GM21825 (cell line): Measurements from ENCODE around the gene CCND1.
"Not testable (repeated sequence)": the region's sequence is repeated elsewhere in the genome, so short reads cannot be mapped to it uniquely, and the experiment has no call there.

Source experiments
- ATAC-seq: cut with Tn5 transposase; IDR thresholded peaks from one replicate; pipeline ENCODE4 v1.9.1; 2021; ENCODE audit warnings: mild to moderate bottlenecking, moderate library complexity; ENCODE audit not compliant: unreplicated experiment

CCND1 gene

GRCh38 chr11:69617682-69618081, 23.3 kb upstream of the CCND1 start:
- ATAC-seq = no peak

- no peak for ATAC-seq
These were observed 22.7 kb upstream of the CCND1 start for GRCh38 chr11:69618237-69618636.

- no peak for ATAC-seq
These were observed 20.2 kb upstream of the CCND1 start for GRCh38 chr11:69620683-69621290.

GRCh38 chr11:69622097-69622681, 18.8 kb upstream of the CCND1 start:
- not testable (repeated sequence) for ATAC-seq

GRCh38 chr11:69624293-69624692, 16.7 kb upstream of the CCND1 start:
- ATAC-seq = no peak

- no peak for ATAC-seq
These were observed 15.5 kb upstream of the CCND1 start for GRCh38 chr11:69625476-69625875.

- ATAC-seq = no peak
These were observed 13.4 kb upstream of the CCND1 start for GRCh38 chr11:69627551-69627950.

- ATAC-seq = no peak
These were observed 10.9 kb upstream of the CCND1 start for GRCh38 chr11:69630017-69630416.

- no peak for ATAC-seq
These were observed 10.5 kb upstream of the CCND1 start for GRCh38 chr11:69630424-69630823.

GRCh38 chr11:69632900-69633299, 8.1 kb upstream of the CCND1 start:
- no peak for ATAC-seq

- ATAC-seq = no peak
These were observed 6.9 kb upstream of the CCND1 start for GRCh38 chr11:69634069-69634468.

- no peak for ATAC-seq
These were observed 6.4 kb upstream of the CCND1 start for GRCh38 chr11:69634590-69634989.

- no peak for ATAC-seq
These were observed 5.8 kb upstream of the CCND1 start for GRCh38 chr11:69635195-69635594.

GRCh38 chr11:69635804-69636511, 5.0 kb upstream of the CCND1 start:
- ATAC-seq = no peak

GRCh38 chr11:69636512-69637197, 4.3 kb upstream of the CCND1 start:
- no peak for ATAC-seq

GRCh38 chr11:69637198-69637940, 3.6 kb upstream of the CCND1 start:
- no peak for ATAC-seq

- ATAC-seq = no peak
These were observed 2.8 kb upstream of the CCND1 start for GRCh38 chr11:69637941-69638871.

GRCh38 chr11:69638941-69639681, 1.8 kb upstream of the CCND1 start:
- ATAC-seq = no peak

GRCh38 chr11:69639831-69640230, 1.1 kb upstream of the CCND1 start:
- ATAC-seq = no peak
